Lung (tissue), 12 donors: Measurements from ENCODE around the gene HIGD2A. TPM values are rescaled to one million over a fixed set of nuclear protein-coding genes. Genes with fewer than 3 reads are reported as not detected.

Experiments used
- ATAC-seq: fragments of 200-7000 bp; cut with Tn5 transposase; one replicate; pipeline ENCODE4 v1.9.1; 2020; ENCODE audit warnings: moderate number of reproducible peaks; ENCODE audit not compliant: insufficient read depth, low FRiP score
- DNase-seq, 3 donors: peaks; one replicate each; pipeline ENCODE4 v3.0.0-alpha.2; 2013 to 2017
- H3K27ac ChIP-seq, 2 donors: one replicate each; pipeline ENCODE4 v1.5.1; 2013; ENCODE audit warnings: mild to moderate bottlenecking in 2 of 2, moderate library complexity in 2 of 2, control low read depth in 1 of 2, inconsistent platforms in 1 of 2, low read depth in 1 of 2, low read length in 1 of 2
- H3K27me3 ChIP-seq, 3 donors: one replicate each; pipeline ENCODE4 v1.5.1; 2013; ENCODE audit warnings: low read length in 2 of 3; ENCODE audit not compliant: control insufficient read depth in 3 of 3, insufficient read depth in 3 of 3
- H3K36me3 ChIP-seq, 4 donors: one replicate each; pipeline ENCODE4 v1.5.1; 2013; ENCODE audit warnings: low read length in 4 of 4, mild to moderate bottlenecking in 1 of 4, moderate library complexity in 1 of 4; ENCODE audit not compliant: control insufficient read depth in 4 of 4, insufficient read depth in 4 of 4
- H3K4me1 ChIP-seq, 5 donors: one replicate each; pipeline ENCODE4 v1.5.1; 2013; ENCODE audit warnings: low read length in 5 of 5, mild to moderate bottlenecking in 2 of 5, moderate library complexity in 1 of 5; ENCODE audit not compliant: control insufficient read depth in 5 of 5, insufficient read depth in 5 of 5
- H3K4me3 ChIP-seq: one replicate; pipeline ENCODE4 v1.5.1; 2013; ENCODE audit warnings: mild to moderate bottlenecking, control low read depth, moderate library complexity
- H3K9ac ChIP-seq, 2 donors: one replicate each; pipeline ENCODE4 v1.5.1; 2013; ENCODE audit warnings: low read length in 2 of 2, control low read depth in 1 of 2; ENCODE audit not compliant: insufficient read depth in 1 of 2
- H3K9me3 ChIP-seq, 4 donors: one replicate each; pipeline ENCODE4 v1.5.1; 2013; ENCODE audit warnings: low read length in 3 of 4, mild to moderate bottlenecking in 1 of 4, moderate library complexity in 1 of 4; ENCODE audit not compliant: control insufficient read depth in 4 of 4, insufficient read depth in 3 of 4
- WGBS, 2 donors: extraction: QIAGEN DNeasy Blood & Tissue Kit; methylation state at CpG; one replicate each; pipeline ENCODE4 v1.1.7; 2013; 5-methylcytosine and 5-hydroxymethylcytosine counted together
- polyA plus RNA-seq, 2 donors: library from polyadenylated mRNA; stranded (reverse); fragments of 200-250 nt; gene quantifications; one replicate each; pipeline ENCODE4 v1.2.1, GENCODE V29; 2013
- total RNA-seq, 2 donors: library from RNA; depleted of rRNA in 1 of 2; stranded (reverse); fragments of >200 nt in 1 of 2; gene quantifications; one replicate each; pipeline ENCODE4 v1.2.1, GENCODE V29; 2014 to 2021
- TF ChIP-seq, protein P1 (sequence below): IDR thresholded peaks from 2 replicates; pipeline ENCODE4 v1.5.1; 2012; ENCODE audit warnings: mild to moderate bottlenecking; ENCODE audit errors: control extremely low read depth, extremely low read depth
- donor health status: control.
- donor health status: control.
- donor health status: Bipolar disorder and iron deficiency.
- donor health status: healthy.
- donor health status: DM: yes; HTN: yes; CAD: no.

HIGD2A gene
- total and polyA plus RNA-seq, 4 donors: 71.2 to 190 (median 108) TPM

DNA sequence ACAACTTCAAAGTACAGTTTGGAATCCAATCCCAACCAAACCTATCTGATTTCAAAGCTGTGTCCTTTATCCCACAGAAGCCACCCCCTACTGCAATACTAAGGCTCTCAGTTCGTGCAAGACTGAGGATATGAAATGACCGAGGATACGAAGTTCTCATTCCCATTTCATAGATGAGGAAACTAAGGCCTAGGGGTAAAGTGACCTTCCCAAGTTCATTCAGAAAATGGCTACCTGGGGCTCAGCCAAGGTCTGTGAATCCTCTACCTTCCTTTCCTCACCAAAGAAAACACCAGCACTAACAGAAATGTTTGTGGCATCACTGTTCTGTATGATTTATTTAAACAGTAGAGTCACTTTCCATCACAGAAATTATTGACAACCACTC, 32.4 kb upstream of the HIGD2A start:
- Histone ChIP-seq H3K9me3 (no peaks in the 10 kb centered on the region), H3K27ac (no peak overlapping the region), H3K9ac (no peak overlapping the region), H3K36me3 (peaks cover 14 to 37% (median 24%) of the 10 kb centered on the region in 4 donors), H3K27me3 (no peaks in the 10 kb centered on the region), H3K4me1 (peaks cover 0 to 7% (median under 1%) of the 10 kb centered on the region in 5 donors), H3K4me3 (no peak overlapping the region)
- WGBS, 2 donors: 94 to 96% methylated on average over 3 of the region's 3 CpGs
- ATAC-seq: no peak
- no peak for DNase-seq
- TF ChIP-seq, protein P1, sequence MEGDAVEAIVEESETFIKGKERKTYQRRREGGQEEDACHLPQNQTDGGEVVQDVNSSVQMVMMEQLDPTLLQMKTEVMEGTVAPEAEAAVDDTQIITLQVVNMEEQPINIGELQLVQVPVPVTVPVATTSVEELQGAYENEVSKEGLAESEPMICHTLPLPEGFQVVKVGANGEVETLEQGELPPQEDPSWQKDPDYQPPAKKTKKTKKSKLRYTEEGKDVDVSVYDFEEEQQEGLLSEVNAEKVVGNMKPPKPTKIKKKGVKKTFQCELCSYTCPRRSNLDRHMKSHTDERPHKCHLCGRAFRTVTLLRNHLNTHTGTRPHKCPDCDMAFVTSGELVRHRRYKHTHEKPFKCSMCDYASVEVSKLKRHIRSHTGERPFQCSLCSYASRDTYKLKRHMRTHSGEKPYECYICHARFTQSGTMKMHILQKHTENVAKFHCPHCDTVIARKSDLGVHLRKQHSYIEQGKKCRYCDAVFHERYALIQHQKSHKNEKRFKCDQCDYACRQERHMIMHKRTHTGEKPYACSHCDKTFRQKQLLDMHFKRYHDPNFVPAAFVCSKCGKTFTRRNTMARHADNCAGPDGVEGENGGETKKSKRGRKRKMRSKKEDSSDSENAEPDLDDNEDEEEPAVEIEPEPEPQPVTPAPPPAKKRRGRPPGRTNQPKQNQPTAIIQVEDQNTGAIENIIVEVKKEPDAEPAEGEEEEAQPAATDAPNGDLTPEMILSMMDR: no peak

DNA sequence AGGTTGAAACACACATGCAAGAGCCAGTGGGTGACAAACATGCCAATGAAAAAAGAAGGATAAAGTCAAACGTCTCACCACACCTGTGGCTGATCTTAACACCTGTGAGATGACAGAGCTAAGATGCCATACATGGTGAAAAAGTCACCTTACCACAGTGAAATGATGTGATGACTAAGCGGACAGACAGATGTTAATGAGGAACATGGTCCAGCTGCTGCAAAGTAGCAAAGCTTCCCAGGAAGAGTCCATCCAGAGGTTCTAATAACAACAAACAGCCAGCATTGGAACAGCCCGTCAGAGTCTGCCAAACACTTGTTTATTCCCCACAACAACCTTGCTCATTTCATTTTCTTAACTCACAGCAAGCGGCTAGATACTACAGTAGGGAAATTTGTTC, 28.9 kb upstream of the HIGD2A start:
- Histone ChIP-seq H3K9me3 (no peaks in the 10 kb centered on the region), H3K36me3 (peaks cover 2 to 14% (median 8%) of the 10 kb centered on the region in 4 donors), H3K4me3 (no peak overlapping the region), H3K9ac (no peak overlapping the region), H3K27ac (no peak overlapping the region), H3K27me3 (no peaks in the 10 kb centered on the region), H3K4me1 (peaks cover 0 to 9% (median 0%) of the 10 kb centered on the region in 5 donors)
- TF ChIP-seq, protein P1: no peak
- ATAC-seq: no peak
- 64 to 74% methylated on average over 4 of the region's 4 CpGs for WGBS, 2 donors
- peak; percentile 19 to 48 (median 28) for DNase-seq

DNA sequence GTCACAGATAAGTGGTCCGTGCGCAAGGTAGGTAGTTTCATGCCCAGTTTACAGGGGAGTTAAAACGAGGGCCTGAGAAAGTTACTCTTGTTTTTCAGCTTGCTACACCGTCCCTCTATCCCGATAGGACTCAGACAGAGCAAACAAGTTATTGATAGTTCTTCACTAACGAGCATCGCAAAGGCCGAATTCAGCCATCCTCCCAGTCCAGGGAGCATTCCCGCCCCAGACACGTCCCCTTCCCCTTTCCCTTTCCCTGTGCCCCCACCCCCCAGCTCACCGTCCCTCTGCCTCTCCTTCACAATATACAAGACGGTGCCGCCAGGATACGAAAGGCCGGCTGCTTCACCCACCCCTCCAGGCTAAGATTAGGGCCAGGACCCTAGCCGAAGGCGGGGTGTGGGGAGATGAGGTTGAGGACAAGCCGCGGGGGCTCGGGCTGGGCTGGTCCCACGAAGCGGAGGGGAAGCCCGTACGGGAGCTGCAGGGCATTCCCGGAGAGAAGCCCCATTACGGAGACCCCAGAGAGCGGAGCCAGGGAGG, 27.6 kb upstream of the HIGD2A start:
- 2 to 3% methylated on average over 27 of the region's 27 CpGs for WGBS, 2 donors
- Histone ChIP-seq H3K36me3 (peaks cover 0 to 13% (median 7%) of the 10 kb centered on the region in 4 donors), H3K9ac (peak overlapping the region; percentile 85 to 92), H3K9me3 (no peaks in the 10 kb centered on the region), H3K27me3 (no peaks in the 10 kb centered on the region), H3K27ac (peak overlapping the region; percentile 71 to 86), H3K4me3 (peak overlapping the region; percentile 92), H3K4me1 (peaks cover 0 to 11% (median 2%) of the 10 kb centered on the region in 5 donors)
- DNase-seq (peak in 1 of 3 donors; percentile 21), ATAC-seq (peak; percentile 3)
- TF ChIP-seq, protein P1: no peak
